K562 (cell line): ENCODE results near the gene MACROD2. TPM values are rescaled to one million over a fixed set of nuclear protein-coding genes. Genes with fewer than 3 reads are reported as not detected.

ENCODE experiments used
- ATAC-seq: fragments of 200-7000 bp; cut with Tn5 transposase; 3 replicates; pipeline ENCODE4 v1.9.1; 2020; ENCODE audit warnings: moderate library complexity
- BruUV-seq: library from RNA; stranded (reverse); fragments of 400-500 nt; replicated peaks from 2 replicates; lab custom pipeline; 2021; lab: Mats Ljungman, UMichigan
- CTCF ChIA-PET: fragments of 300-600 bp; formaldehyde crosslinking; extraction: SDS; loops from one replicate; lab custom pipeline; 2021; ENCODE audit warnings: low intra/inter-chr PET ratio; lab: Yijun Ruan, JAX
- POLR2A ChIA-PET: fragments of 300-600, 350-650 bp; sonication (Branson Sonifier 250); formaldehyde crosslinking; extraction: SDS; loops from one replicate; lab custom pipeline; 2021; ENCODE audit warnings: antibody characterized with exemption, inconsistent platforms; lab: Yijun Ruan, JAX
- DNase-seq, 4 experiments: peaks; one replicate each; pipeline versions ENCODE4 v3.0.0 to v3.0.0-alpha.2; 2011 to 2018; ENCODE audit warnings: low spot score in 3 of 4, mixed read lengths in 3 of 4; ENCODE audit errors: extremely low read depth in 1 of 4
- FAIRE-seq: peaks from 2 replicates; lab custom pipeline; 2011; peaks lifted over from hg19 to GRCh38; lab: Jason Lieb, UNC
- H2AFZ ChIP-seq: 2 replicates; pipeline ENCODE4 v1.6.0; 2011; ENCODE audit warnings: low read depth, low read length, control low read depth, inconsistent platforms
- H3K27ac ChIP-seq: fragments of 200-600 bp; 3 replicates; pipeline ENCODE4 v1.8.0; 2011; ENCODE audit warnings: low read depth, mild to moderate bottlenecking, control low read depth, inconsistent platforms, low read length, moderate library complexity, mixed read lengths; ENCODE audit errors: extremely low read depth
- H3K27me3 ChIP-seq, 2 experiments: fragments of 300-600 bp in 1 of 2; 2 replicates in 1 of 2; 3 replicates in 1 of 2; pipeline versions ENCODE4 v1.6.0 to v1.8.0; 2011; ENCODE audit warnings: inconsistent platforms in 2 of 2, low read length in 2 of 2, mild to moderate bottlenecking in 1 of 2, mixed read lengths in 1 of 2, moderate library complexity in 1 of 2; ENCODE audit not compliant: control insufficient read depth in 2 of 2, insufficient read depth in 2 of 2
- H3K36me3 ChIP-seq: fragments of 300-600 bp; 3 replicates; pipeline ENCODE4 v1.8.0; 2011; ENCODE audit warnings: mild to moderate bottlenecking, low read length, inconsistent platforms; ENCODE audit not compliant: control insufficient read depth, insufficient read depth
- H3K4me1 ChIP-seq, 2 experiments: fragments of 200-600 bp in 1 of 2; replicated peaks in 1 of 2; 2 replicates in 1 of 2; 3 replicates in 1 of 2; pipeline versions ENCODE4 v1.5.1 to v1.8.0; 2011; ENCODE audit warnings: inconsistent platforms in 2 of 2, low read length in 2 of 2, mild to moderate bottlenecking in 1 of 2, mixed read lengths in 1 of 2, moderate library complexity in 1 of 2; ENCODE audit not compliant: control insufficient read depth in 2 of 2, insufficient read depth in 2 of 2
- H3K4me2 ChIP-seq: 2 replicates; pipeline ENCODE4 v1.6.1; 2011; ENCODE audit warnings: low read length, control low read depth, inconsistent platforms, mixed read lengths; ENCODE audit not compliant: insufficient read depth
- H3K4me3 ChIP-seq: fragments of 200-600 bp; sonication (generic), shearing (Covaris generic); 2 replicates; pipeline ENCODE4 v1.5.1; 2016; ENCODE audit warnings: control low read depth, inconsistent platforms
- H3K79me2 ChIP-seq: fragments of 200-600 bp; 3 replicates; pipeline ENCODE4 v1.8.0; 2011; ENCODE audit warnings: low read length, inconsistent platforms; ENCODE audit not compliant: control insufficient read depth, insufficient read depth
- H3K9ac ChIP-seq, 2 experiments: 2 replicates each; pipeline versions ENCODE4 v1.6.0 to v1.6.1; 2011; ENCODE audit warnings: low read depth in 2 of 2, low read length in 2 of 2, control low read depth in 1 of 2, inconsistent platforms in 1 of 2, mild to moderate bottlenecking in 1 of 2, mixed read lengths in 1 of 2; ENCODE audit not compliant: insufficient read depth in 1 of 2
- H3K9me1 ChIP-seq: one replicate; pipeline ENCODE4 v1.6.0; 2011; ENCODE audit warnings: inconsistent platforms, mild to moderate bottlenecking, low read length, moderate library complexity; ENCODE audit not compliant: control insufficient read depth, insufficient read depth
- H3K9me3 ChIP-seq: replicated peaks from 2 replicates; pipeline ENCODE4 v1.5.1; 2011; ENCODE audit warnings: low read depth, low read length, inconsistent platforms; ENCODE audit not compliant: control insufficient read depth, insufficient read depth
- H4K20me1 ChIP-seq: replicated peaks from 2 replicates; pipeline ENCODE4 v1.6.1; 2011; ENCODE audit warnings: low read length, inconsistent platforms, mixed read lengths; ENCODE audit not compliant: control insufficient read depth, insufficient read depth
- AFF1 ChIP-seq, 2 experiments: fragments of 450-650 bp; IDR thresholded peaks; 2 replicates each; pipeline ENCODE4 v1.6.1; 2018; ENCODE audit warnings: mild to moderate bottlenecking in 2 of 2, low read depth in 1 of 2; ENCODE audit not compliant: partially characterized antibody in 2 of 2
- ZBTB8A ChIP-seq: fragments of 450-650 bp; IDR thresholded peaks from 2 replicates; pipeline ENCODE4 v1.6.1; 2018; ENCODE audit warnings: mild to moderate bottlenecking, moderate library complexity; ENCODE audit not compliant: partially characterized antibody
- ZNF316 ChIP-seq: fragments of 450-650 bp; IDR thresholded peaks from 2 replicates; pipeline ENCODE4 v1.6.1; 2016
- WGBS: fragments of 100-300 bp; shearing (Covaris generic); methylation state at CpG from one replicate; pipeline ENCODE4 v1.1.6; 2016; ENCODE audit warnings: low coverage, mixed read lengths; ENCODE audit not compliant: insufficient coverage; ENCODE audit errors: missing lambda C conversion rate; 5-methylcytosine and 5-hydroxymethylcytosine counted together
- in situ Hi-C: fragments of 300-500 bp; cut with MboI; formaldehyde crosslinking; loops from 4 replicates; pipeline ENCODE4 v1.15.0; 2018; ENCODE audit warnings: inconsistent platforms, mixed read lengths
- intact Hi-C: fragments of 100-400 bp; cut with micrococcal nuclease; formaldehyde crosslinking; loops from 2 replicates; pipeline ENCODE4 v1.14.2; 2022
- polyA plus RNA-seq, 8 experiments: library from polyadenylated mRNA; depleted of rRNA in 4 of 8; stranded (reverse) in 5 of 8; unstranded in 3 of 8; fragments of >200 nt; fragmentation: Nextera tagmentation in 2 of 8; fragmentation: Illumina TruSeq in 1 of 8; extraction: Ambion mirVana in 2 of 8; extraction: Trizol in 1 of 8; gene quantifications; 2 replicates each; pipeline versions ENCODE4 v1.2.1 to v1.2.3, GENCODE V29; 2011 to 2014; ENCODE audit warnings: inconsistent platforms in 1 of 8, missing spikeins in 1 of 8
- total RNA-seq, 7 experiments: library from RNA; depleted of rRNA in 6 of 7; stranded (reverse); fragments of >200 nt in 6 of 7; fragmentation: Illumina TruSeq in 2 of 7; extraction: Trizol in 2 of 7; gene quantifications; 2 replicates each; pipeline versions ENCODE4 v1.2.1 to v1.2.3, GENCODE V29; 2011 to 2021; ENCODE audit warnings: low replicate concordance in 1 of 7

Gene MACROD2
- total and polyA plus RNA-seq, 9 of the 15 experiments (the other 6 are each of a cell fraction or from before 2014, with no cell fraction given): not detected

- no peak for TF ChIP-seq AFF1 (IDR thresholded peaks at IDR 0.05; ENCODE audit: low read depth in 1 of 2, partially characterized antibody in 2 of 2)
Observed at GRCh38 chr20:14491436-14491835, 496.1 kb downstream of the MACROD2 start (continued).

GRCh38 chr20:14493408-14493807 lies 498.1 kb downstream of the MACROD2 start:
- in situ Hi-C loops (no loop called here), intact Hi-C loops (no loop called here)
- H3K79me2 ChIP-seq: no peaks in the 10 kb centered on the region
- BruUV-seq: no TSS peak
- H3K9me1 ChIP-seq: no peaks in the 10 kb centered on the region
- TF ChIP-seq ZNF316 (peak; percentile 19; the same call in 1 of the 2 replicates), ZBTB8A (no peak)
- H3K27ac ChIP-seq: no peak overlapping the region
- no peaks in the 10 kb centered on the region for H3K4me1 ChIP-seq
- DNase-seq: no peak
- ChIA-PET CTCF (no interaction called here), POLR2A (no interaction called here)
- no peak for ATAC-seq
- no peaks in the 10 kb centered on the region for H3K27me3 ChIP-seq
- H3K9ac ChIP-seq: no peak overlapping the region
- H3K4me3 ChIP-seq: no peak overlapping the region
- whole genome bisulfite sequencing: 0% methylated on average over 1 of the region's 1 CpG
- H4K20me1 ChIP-seq: no peaks in the 10 kb centered on the region
- H3K4me2 ChIP-seq: no peak overlapping the region
- no peaks in the 10 kb centered on the region for H3K36me3 ChIP-seq
- H3K9me3 ChIP-seq: no peaks in the 10 kb centered on the region
- H2AFZ ChIP-seq: no peak overlapping the region
- no peak for FAIRE-seq
